Measurements from ENCODE around the gene JAZF1. TPM values are rescaled to one million over a fixed set of nuclear protein-coding genes. Genes with fewer than 3 reads are reported as not detected.

JAZF1 gene
- total and polyA plus RNA-seq, 9 donors, result 10.4 to 36.0 (median 19.9) TPM

- no peak for DNase-seq
- Histone ChIP-seq H3K9me3 (no peaks in the 10 kb centered on the region), H3K36me3 (no peaks in the 10 kb centered on the region), H3K27ac (no peak overlapping the region), H3K4me1 (ENCODE audit: insufficient read depth) (no peaks in the 10 kb centered on the region), H3K27me3 (no peaks in the 10 kb centered on the region), H3K4me3 (no peak overlapping the region)
- WGBS, 3 donors, result 95 to 99% (median 96%) methylated on average over 2 of the region's 2 CpGs
- intact Hi-C loops (cut with DNase I), result no loop called here
- TF ChIP-seq POLR2A (IDR thresholded peaks at IDR 0.05) (no peak), CTCF (IDR thresholded peaks at IDR 0.05) (no peak), EP300 (IDR thresholded peaks at IDR 0.05) (no peak)
Measured at GRCh38 chr7:28191184-28191583, 10.6 kb upstream of the JAZF1 start.

GRCh38 chr7:28190077-28190710 is 9.6 kb upstream of the JAZF1 start:
- no peak overlapping the region for H3K4me3 ChIP-seq

GRCh38 chr7:28187012-28187411 is 6.4 kb upstream of the JAZF1 start:
- intact Hi-C loops (cut with DNase I), result no loop called here
- Histone ChIP-seq H3K4me3 (no peak overlapping the region), H3K9me3 (no peaks in the 10 kb centered on the region), H3K36me3 (no peaks in the 10 kb centered on the region), H3K4me1 (ENCODE audit: insufficient read depth) (peaks cover under 1% of the 10 kb centered on the region), H3K27me3 (no peaks in the 10 kb centered on the region), H3K27ac (no peak overlapping the region)
- no peak for DNase-seq
- 89 to 93% (median 92%) methylated on average over 7 of the region's 7 CpGs for WGBS, 3 donors
- no peak for TF ChIP-seq EP300 (IDR thresholded peaks at IDR 0.05)
- TF ChIP-seq POLR2A (IDR thresholded peaks at IDR 0.05), result no peak
- TF ChIP-seq CTCF (IDR thresholded peaks at IDR 0.05), result no peak

More at GRCh38 chr7:28190077-28190710, 9.6 kb upstream of the JAZF1 start:
- no peaks in the 10 kb centered on the region for H3K9me3 ChIP-seq
- no peaks in the 10 kb centered on the region for H3K27me3 ChIP-seq
- no peak overlapping the region for H3K27ac ChIP-seq
- 37 to 54% (median 54%) methylated on average over 5 of the region's 5 CpGs for WGBS, 3 donors
- H3K36me3 ChIP-seq, result no peaks in the 10 kb centered on the region
- peak in 1 of 5 donors; percentile 39 for DNase-seq
- no peaks in the 10 kb centered on the region for H3K4me1 ChIP-seq (ENCODE audit: insufficient read depth)
- TF ChIP-seq CTCF (IDR thresholded peaks at IDR 0.05) (no peak), POLR2A (IDR thresholded peaks at IDR 0.05) (no peak), EP300 (IDR thresholded peaks at IDR 0.05) (no peak)
- intact Hi-C loops (cut with DNase I), result no loop called here

GRCh38 chr7:28183627-28184026 is 3.0 kb upstream of the JAZF1 start:
- peaks cover 2% of the 10 kb centered on the region for H3K4me1 ChIP-seq (ENCODE audit: insufficient read depth)
- intact Hi-C loops (cut with DNase I), result no loop called here
- no peak overlapping the region for H3K4me3 ChIP-seq
- H3K27ac ChIP-seq, result no peak overlapping the region
- H3K9me3 ChIP-seq, result no peaks in the 10 kb centered on the region
- no peaks in the 10 kb centered on the region for H3K36me3 ChIP-seq
- DNase-seq, result no peak
- H3K27me3 ChIP-seq, result no peaks in the 10 kb centered on the region
- 75 to 83% (median 76%) methylated on average over 5 of the region's 5 CpGs for WGBS, 3 donors
- TF ChIP-seq EP300 (IDR thresholded peaks at IDR 0.05) (no peak), CTCF (IDR thresholded peaks at IDR 0.05) (no peak), POLR2A (IDR thresholded peaks at IDR 0.05) (no peak)
